Measurements from ENCODE around the gene C1QL2.

The C1QL2 gene

GRCh38 chr2:119195887-119196286 lies 37.3 kb upstream of the C1QL2 start:
- peaks cover 77% of the 10 kb centered on the region for H3K27me3 Mint-ChIP-seq
- H3K36me3 Mint-ChIP-seq (ENCODE audit: insufficient read depth), result no peaks in the 10 kb centered on the region
- H3K4me1 Mint-ChIP-seq, result no peaks in the 10 kb centered on the region
- H3K9me3 Mint-ChIP-seq, result no peaks in the 10 kb centered on the region
- ATAC-seq (replicated peaks; ENCODE audit: extremely low read depth, poor library complexity, severe bottlenecking) (no peak), DNase-seq (ENCODE audit: low spot score in 2 of 2) (no peak)
- H3K27ac Mint-ChIP-seq (ENCODE audit: low read depth), result no peak overlapping the region
- H3K4me3 Mint-ChIP-seq, result no peak overlapping the region

- Mint-ChIP-seq H3K4me3 (no peak overlapping the region), H3K9me3 (no peaks in the 10 kb centered on the region), H3K4me1 (no peaks in the 10 kb centered on the region), H3K27me3 (peaks cover 78% of the 10 kb centered on the region), H3K27ac (ENCODE audit: low read depth) (no peak overlapping the region), H3K36me3 (ENCODE audit: insufficient read depth) (no peaks in the 10 kb centered on the region)
- DNase-seq (ENCODE audit: low spot score in 2 of 2) (no peak), ATAC-seq (replicated peaks; ENCODE audit: extremely low read depth, poor library complexity, severe bottlenecking) (no peak)
Measured at GRCh38 chr2:119195001-119195400, 36.5 kb upstream of the C1QL2 start.

- no peaks in the 10 kb centered on the region for H3K36me3 Mint-ChIP-seq (ENCODE audit: insufficient read depth)
- no peaks in the 10 kb centered on the region for H3K9me3 Mint-ChIP-seq
Measured at GRCh38 chr2:119192893-119193292, 34.3 kb upstream of the C1QL2 start.

GRCh38 chr2:119190321-119191111 lies 32.0 kb upstream of the C1QL2 start:
- Mint-ChIP-seq H3K4me1 (no peaks in the 10 kb centered on the region), H3K27ac (ENCODE audit: low read depth) (no peak overlapping the region), H3K36me3 (ENCODE audit: insufficient read depth) (no peaks in the 10 kb centered on the region), H3K27me3 (peaks cover 68% of the 10 kb centered on the region), H3K9me3 (no peaks in the 10 kb centered on the region), H3K4me3 (no peak overlapping the region)
- DNase-seq (ENCODE audit: low spot score in 2 of 2) (no peak), ATAC-seq (replicated peaks; ENCODE audit: extremely low read depth, poor library complexity, severe bottlenecking) (no peak)

More at GRCh38 chr2:119192893-119193292, 34.3 kb upstream of the C1QL2 start:
- H3K4me1 Mint-ChIP-seq, result no peaks in the 10 kb centered on the region
- H3K27ac Mint-ChIP-seq (ENCODE audit: low read depth), result no peak overlapping the region
- no peak for ATAC-seq (replicated peaks; ENCODE audit: extremely low read depth, poor library complexity, severe bottlenecking)
- no peak for DNase-seq (ENCODE audit: low spot score in 2 of 2)
- H3K4me3 Mint-ChIP-seq, result no peak overlapping the region
- peaks cover 80% of the 10 kb centered on the region for H3K27me3 Mint-ChIP-seq

- Mint-ChIP-seq H3K4me1 (no peaks in the 10 kb centered on the region), H3K4me3 (no peak overlapping the region), H3K27ac (ENCODE audit: low read depth) (no peak overlapping the region), H3K9me3 (no peaks in the 10 kb centered on the region), H3K36me3 (ENCODE audit: insufficient read depth) (no peaks in the 10 kb centered on the region), H3K27me3 (peaks cover 12% of the 10 kb centered on the region)
- DNase-seq (ENCODE audit: low spot score in 2 of 2) (no peak), ATAC-seq (replicated peaks; ENCODE audit: extremely low read depth, poor library complexity, severe bottlenecking) (no peak)
Measured at GRCh38 chr2:119184512-119184911, 26.0 kb upstream of the C1QL2 start.

- Mint-ChIP-seq H3K4me1 (no peaks in the 10 kb centered on the region), H3K36me3 (ENCODE audit: insufficient read depth) (no peaks in the 10 kb centered on the region), H3K4me3 (no peak overlapping the region), H3K27ac (ENCODE audit: low read depth) (no peak overlapping the region), H3K9me3 (no peaks in the 10 kb centered on the region), H3K27me3 (peaks cover 13% of the 10 kb centered on the region)
- no peak for ATAC-seq (replicated peaks; ENCODE audit: extremely low read depth, poor library complexity, severe bottlenecking)
- DNase-seq (ENCODE audit: low spot score in 2 of 2), result no peak
Measured at GRCh38 chr2:119181791-119182445, 23.4 kb upstream of the C1QL2 start.

GRCh38 chr2:119181391-119181790 lies 22.8 kb upstream of the C1QL2 start:
- Mint-ChIP-seq H3K27ac (ENCODE audit: low read depth) (no peak overlapping the region), H3K9me3 (no peaks in the 10 kb centered on the region), H3K4me3 (no peak overlapping the region), H3K27me3 (peaks cover 13% of the 10 kb centered on the region), H3K36me3 (ENCODE audit: insufficient read depth) (no peaks in the 10 kb centered on the region), H3K4me1 (no peaks in the 10 kb centered on the region)
- ATAC-seq (replicated peaks; ENCODE audit: extremely low read depth, poor library complexity, severe bottlenecking) (no peak), DNase-seq (ENCODE audit: low spot score in 2 of 2) (no peak)

GRCh38 chr2:119180892-119181291 lies 22.3 kb upstream of the C1QL2 start:
- DNase-seq (ENCODE audit: low spot score in 2 of 2), result no peak
- Mint-ChIP-seq H3K4me3 (no peak overlapping the region), H3K27me3 (peaks cover 13% of the 10 kb centered on the region), H3K27ac (ENCODE audit: low read depth) (no peak overlapping the region), H3K36me3 (ENCODE audit: insufficient read depth) (no peaks in the 10 kb centered on the region), H3K4me1 (no peaks in the 10 kb centered on the region), H3K9me3 (no peaks in the 10 kb centered on the region)
- no peak for ATAC-seq (replicated peaks; ENCODE audit: extremely low read depth, poor library complexity, severe bottlenecking)

- Mint-ChIP-seq H3K4me3 (no peak overlapping the region), H3K27ac (ENCODE audit: low read depth) (no peak overlapping the region), H3K27me3 (peaks cover 13% of the 10 kb centered on the region), H3K36me3 (ENCODE audit: insufficient read depth) (no peaks in the 10 kb centered on the region), H3K9me3 (no peaks in the 10 kb centered on the region), H3K4me1 (no peaks in the 10 kb centered on the region)
- ATAC-seq (replicated peaks; ENCODE audit: extremely low read depth, poor library complexity, severe bottlenecking) (no peak), DNase-seq (ENCODE audit: low spot score in 2 of 2) (no peak)
Measured at GRCh38 chr2:119179991-119180390, 21.4 kb upstream of the C1QL2 start.

GRCh38 chr2:119179202-119179601 lies 20.7 kb upstream of the C1QL2 start:
- H3K4me1 Mint-ChIP-seq, result no peaks in the 10 kb centered on the region
- no peak overlapping the region for H3K4me3 Mint-ChIP-seq

GRCh38 chr2:119178776-119179175 lies 20.2 kb upstream of the C1QL2 start:
- H3K27me3 Mint-ChIP-seq, result peaks cover 13% of the 10 kb centered on the region
- H3K9me3 Mint-ChIP-seq, result no peaks in the 10 kb centered on the region
- no peak overlapping the region for H3K4me3 Mint-ChIP-seq
- ATAC-seq (replicated peaks; ENCODE audit: extremely low read depth, poor library complexity, severe bottlenecking), result no peak
- DNase-seq (ENCODE audit: low spot score in 2 of 2), result no peak
- H3K36me3 Mint-ChIP-seq (ENCODE audit: insufficient read depth), result no peaks in the 10 kb centered on the region
- no peaks in the 10 kb centered on the region for H3K4me1 Mint-ChIP-seq
- H3K27ac Mint-ChIP-seq (ENCODE audit: low read depth), result no peak overlapping the region

More at GRCh38 chr2:119179202-119179601, 20.7 kb upstream of the C1QL2 start:
- Mint-ChIP-seq H3K36me3 (ENCODE audit: insufficient read depth) (no peaks in the 10 kb centered on the region), H3K9me3 (no peaks in the 10 kb centered on the region), H3K27me3 (peaks cover 13% of the 10 kb centered on the region), H3K27ac (ENCODE audit: low read depth) (no peak overlapping the region)
- DNase-seq (ENCODE audit: low spot score in 2 of 2) (no peak), ATAC-seq (replicated peaks; ENCODE audit: extremely low read depth, poor library complexity, severe bottlenecking) (no peak)

GRCh38 chr2:119177838-119178190 lies 19.3 kb upstream of the C1QL2 start:
- no peaks in the 10 kb centered on the region for H3K36me3 Mint-ChIP-seq (ENCODE audit: insufficient read depth)
- H3K27me3 Mint-ChIP-seq, result peaks cover 13% of the 10 kb centered on the region
- no peak overlapping the region for H3K4me3 Mint-ChIP-seq
- no peaks in the 10 kb centered on the region for H3K4me1 Mint-ChIP-seq
- no peak for ATAC-seq (replicated peaks; ENCODE audit: extremely low read depth, poor library complexity, severe bottlenecking)
- H3K27ac Mint-ChIP-seq (ENCODE audit: low read depth), result no peak overlapping the region
- no peaks in the 10 kb centered on the region for H3K9me3 Mint-ChIP-seq
- no peak for DNase-seq (ENCODE audit: low spot score in 2 of 2)

- Mint-ChIP-seq H3K4me3 (no peak overlapping the region), H3K9me3 (no peaks in the 10 kb centered on the region), H3K27me3 (peaks cover 13% of the 10 kb centered on the region), H3K36me3 (ENCODE audit: insufficient read depth) (no peaks in the 10 kb centered on the region), H3K4me1 (no peaks in the 10 kb centered on the region), H3K27ac (ENCODE audit: low read depth) (no peak overlapping the region)
- DNase-seq (ENCODE audit: low spot score in 2 of 2) (no peak), ATAC-seq (replicated peaks; ENCODE audit: extremely low read depth, poor library complexity, severe bottlenecking) (no peak)
Measured at GRCh38 chr2:119177171-119177837, 18.8 kb upstream of the C1QL2 start.

All from central memory CD8-positive, alpha-beta T cell (primary cell).